ENCODE results near the gene FBXW8.

The FBXW8 gene

DNA sequence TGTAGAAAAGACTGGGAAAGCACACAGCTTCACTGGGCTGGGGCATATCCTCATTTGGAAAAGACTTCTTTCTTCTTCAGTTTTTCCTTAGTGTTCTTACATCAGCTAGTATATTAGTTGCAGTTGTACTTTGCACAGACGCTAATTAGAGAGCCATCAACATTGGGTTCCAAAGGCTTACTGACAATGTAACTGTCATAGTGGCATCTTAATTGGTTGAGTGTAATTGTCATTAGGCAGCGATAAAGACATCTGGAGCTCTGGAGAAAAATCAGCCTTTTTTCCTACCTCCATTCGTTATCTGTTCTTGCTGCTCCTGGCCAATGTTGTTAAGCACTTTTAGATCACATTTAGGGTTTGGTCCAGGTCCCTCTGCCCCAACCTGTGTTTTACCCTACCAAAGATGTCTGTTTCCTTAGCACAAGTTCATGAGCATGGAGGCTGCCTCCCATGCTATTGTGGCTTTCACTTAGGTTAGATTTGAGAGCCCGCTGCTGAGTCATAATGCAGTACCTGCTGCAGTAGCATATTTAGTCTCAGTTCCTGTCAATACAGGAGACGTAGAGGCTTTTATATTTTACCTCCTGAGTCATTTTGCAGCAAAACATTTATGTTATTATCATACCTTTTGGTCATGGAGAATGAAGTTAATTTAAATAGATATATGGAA is 49.2 kb downstream of the FBXW8 start:
- DNase-seq = peak in 1 of 4 experiments; percentile 1

DNA sequence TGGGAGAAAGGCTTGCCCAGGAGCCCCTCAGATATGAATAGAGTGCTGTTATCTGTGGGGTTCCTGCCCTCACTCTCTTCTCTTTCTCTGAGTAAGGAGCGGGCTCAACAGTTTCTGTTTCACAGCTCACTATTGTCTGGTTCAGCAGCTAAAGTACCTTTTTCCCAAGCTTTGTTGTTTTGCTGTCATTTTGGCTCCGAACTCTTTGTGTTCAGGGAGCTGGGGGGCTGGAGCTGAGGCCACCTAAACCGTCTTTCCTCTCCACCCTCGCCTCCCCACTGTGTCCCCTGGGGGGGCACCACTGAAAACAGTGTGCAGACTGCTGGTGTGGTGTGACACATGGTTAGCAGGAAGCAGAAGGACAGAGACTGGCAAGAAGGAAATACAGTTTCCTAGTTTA is 51.4 kb downstream of the FBXW8 start:
- DNase-seq = no peak

DNA sequence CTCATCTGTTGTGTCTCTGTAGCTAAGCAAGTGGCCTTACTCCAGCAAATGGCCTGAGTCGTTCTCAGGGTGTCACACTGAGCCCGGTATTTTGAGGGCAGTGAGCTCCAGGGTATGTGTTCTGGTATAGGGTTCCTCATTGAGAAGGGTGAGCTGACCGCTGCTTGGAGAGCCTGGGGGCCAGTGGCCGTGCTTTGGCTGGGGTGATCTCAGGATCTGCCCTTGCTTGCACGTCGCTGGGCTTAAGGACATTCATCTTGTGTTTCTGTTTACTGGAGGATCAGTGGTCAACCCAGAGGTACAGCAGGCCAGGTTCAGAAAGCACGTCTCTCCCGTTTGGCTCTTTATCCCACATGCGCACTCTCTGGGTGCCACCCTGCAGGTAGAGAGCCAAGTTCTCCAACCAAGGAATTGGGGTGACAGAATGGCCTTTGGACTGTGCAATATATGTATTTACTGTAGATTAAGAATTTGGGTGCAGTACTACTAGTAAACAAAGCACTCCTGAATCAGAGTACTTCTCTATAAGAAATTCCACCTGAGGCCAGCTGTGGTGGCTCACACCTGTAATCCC is 52.1 kb downstream of the FBXW8 start:
- no peak for DNase-seq

DNA sequence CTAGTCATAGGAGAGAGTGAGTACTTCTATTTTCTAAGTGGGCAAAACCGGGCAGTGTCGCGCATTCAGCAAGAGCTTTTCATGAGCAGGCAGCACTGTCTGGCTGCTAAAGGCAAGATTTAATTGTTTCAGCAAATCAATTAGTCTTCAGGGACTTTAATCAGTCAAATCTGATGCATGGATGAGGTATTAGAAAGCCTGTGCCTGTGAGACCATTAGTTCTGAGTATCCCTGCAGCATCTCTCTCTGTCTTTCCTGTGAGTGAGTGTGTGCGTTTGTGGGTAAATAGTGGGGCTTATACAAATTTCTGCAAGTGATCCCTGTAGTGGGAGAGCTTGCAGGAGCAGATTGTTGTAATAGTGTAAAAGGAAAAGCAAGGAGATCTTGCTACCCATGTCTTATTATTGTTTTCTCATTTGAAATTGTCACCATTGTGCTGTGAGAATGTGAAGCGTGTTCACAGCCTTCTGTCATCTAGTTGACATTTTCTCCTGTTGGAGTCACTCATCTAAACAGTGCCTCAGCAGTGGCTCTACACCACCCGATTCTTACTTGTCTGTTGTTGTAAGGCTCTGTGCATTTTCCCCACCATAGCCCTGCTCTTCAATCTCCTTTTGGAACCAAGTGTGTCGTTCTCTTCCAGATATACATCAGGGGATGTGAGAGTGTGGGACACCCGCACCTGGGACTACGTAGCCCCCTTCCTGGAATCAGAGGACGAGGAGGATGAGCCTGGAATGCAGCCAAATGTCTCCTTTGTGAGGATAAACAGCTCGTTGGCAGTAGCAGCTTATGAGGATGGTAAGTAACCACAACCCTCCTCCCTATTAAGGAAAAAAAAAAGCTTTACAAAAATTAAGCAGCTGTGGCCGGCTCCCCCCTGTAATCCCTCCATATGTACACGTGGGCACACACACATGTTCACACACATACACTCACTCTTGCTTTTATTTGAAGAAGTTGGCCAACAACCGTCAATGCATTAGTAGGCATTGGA is 53.6 kb downstream of the FBXW8 start:
- DNase-seq = no peak

- DNase-seq = no peak
Observed at GRCh38 chr12:116968986-116969385, 58.2 kb downstream of the FBXW8 start.

DNA sequence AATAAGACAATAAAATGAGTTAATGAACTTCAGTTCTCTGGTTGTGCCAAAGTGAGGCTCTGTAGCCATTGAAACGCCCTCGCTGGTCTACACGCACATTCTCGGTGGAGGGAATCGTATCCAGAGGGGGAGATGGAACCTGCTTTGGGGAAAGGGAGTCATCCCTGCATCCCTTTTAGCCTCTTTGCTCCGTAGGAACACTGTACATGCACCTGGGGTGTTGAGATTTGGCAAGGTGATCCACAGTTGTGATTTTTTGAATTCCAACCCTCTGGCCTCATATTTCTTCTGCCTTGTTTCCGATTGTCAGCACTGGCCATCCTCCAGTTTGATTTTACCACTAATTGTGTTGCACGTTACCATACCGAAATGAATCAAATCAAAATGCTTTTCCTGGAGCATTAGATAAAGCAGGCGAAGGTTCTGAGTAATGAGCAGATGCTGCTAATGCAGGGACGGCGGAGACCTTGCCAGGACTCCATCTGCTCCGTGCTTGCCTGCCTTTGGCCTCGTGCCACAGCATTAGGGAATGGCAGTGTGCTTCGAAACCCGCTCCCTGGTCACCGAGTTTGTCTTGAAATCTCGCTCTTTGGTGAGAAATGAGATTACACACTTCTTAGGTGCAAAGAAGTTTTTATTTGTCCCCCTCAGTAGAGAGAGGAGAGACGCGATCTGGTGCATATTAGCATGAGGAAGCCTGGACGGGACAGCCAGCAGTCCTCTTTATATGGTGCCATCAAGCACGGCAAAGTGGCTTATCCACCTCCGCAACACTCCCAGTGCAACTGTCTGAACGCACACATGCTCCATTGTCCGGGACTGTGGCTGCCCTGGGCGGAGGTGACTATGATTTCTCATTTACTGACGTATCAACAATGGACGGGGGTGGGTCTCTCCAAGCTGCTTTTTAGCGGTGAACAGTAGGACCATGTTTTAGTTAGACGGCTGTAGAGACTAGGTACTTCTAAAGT is 59.1 kb downstream of the FBXW8 start:
- no peak for DNase-seq

GRCh38 chr12:116971222-116971621 is 60.5 kb downstream of the FBXW8 start:
- DNase-seq = no peak

DNA sequence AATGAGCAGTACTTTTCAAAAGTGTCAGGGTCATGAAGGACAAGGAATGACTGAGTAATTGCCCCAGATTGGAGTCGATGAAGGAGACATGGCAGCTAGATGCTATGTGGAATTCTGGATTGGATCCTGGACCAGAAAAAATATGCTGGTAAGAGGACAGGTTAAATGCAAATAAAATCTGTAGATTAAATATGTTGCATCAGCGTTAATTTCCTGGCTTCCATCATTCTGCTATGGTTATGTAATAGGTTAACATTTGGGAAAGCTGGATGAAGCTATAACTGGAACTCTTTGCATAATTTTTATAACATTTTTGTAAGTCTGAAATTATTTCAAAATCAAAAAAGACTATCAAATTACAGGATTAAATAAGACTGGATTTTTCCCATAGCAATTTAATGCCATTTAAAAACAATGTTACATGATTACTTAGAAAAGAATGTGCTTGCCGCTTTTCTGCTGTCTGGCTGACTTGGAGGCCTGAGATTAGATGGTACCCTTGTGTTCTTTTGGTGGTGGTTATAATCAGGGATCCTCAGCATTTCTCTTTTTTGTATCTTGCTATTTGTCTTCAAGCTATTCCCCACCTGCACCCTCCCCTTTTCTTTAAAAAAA is 65.1 kb downstream of the FBXW8 start:
- no peak for DNase-seq

GRCh38 chr12:116977465-116978380 is 67.0 kb downstream of the FBXW8 start:
- no peak for DNase-seq

DNA sequence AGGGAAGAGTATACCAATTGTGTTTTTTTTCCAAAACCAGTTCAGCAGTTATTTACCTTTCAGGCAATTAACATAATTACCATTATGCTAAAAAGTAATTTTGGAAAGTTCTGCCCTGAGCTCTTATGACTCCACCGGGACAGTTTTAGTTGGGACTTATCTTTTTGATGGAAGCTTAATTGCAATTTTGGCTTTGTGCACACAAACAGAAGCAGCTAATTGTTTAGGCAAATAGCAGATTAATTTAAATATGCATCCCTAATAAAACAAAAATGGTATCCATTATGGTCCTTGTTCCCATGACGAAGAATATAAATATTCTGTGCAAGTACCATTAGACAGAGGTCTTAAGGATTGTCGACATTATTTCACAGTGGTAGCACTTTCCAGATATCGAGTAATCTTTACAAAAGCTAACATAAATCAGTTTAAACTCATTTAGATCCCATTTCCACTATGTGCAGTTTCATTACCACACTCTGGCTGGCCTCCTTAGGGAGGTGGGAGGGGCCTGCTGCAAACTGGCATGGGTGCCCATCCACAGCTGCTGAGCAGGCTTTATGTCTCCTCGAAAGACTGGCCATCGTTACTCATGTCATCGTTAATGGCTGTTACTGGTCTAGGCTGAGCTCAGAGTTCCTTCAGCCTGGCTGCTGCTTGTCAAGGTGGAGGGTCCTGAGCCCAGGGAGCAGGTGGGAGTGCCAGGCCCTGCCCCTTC is 68.2 kb downstream of the FBXW8 start:
- no peak for DNase-seq

DNA sequence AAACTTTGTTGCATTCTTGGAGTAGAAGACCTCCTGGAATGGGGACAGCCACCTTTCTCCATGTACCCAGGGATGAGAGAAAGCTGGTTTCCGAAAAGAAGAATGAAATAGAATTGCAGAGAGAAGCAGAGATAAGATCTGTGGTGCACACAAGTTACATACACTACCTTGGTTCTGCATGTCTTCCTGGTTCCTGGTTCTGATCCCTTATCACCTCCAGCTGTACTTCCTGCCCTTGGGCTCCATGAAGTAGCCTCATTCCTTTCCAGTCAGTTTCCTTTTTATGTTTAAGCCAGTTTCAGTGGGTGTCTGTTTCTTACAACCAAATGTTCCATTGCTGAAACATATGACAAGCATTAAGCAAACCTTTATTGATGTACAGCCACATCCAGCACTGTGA is 69.3 kb downstream of the FBXW8 start:
- DNase-seq = no peak

GRCh38 chr12:116982791-116983411 is 72.2 kb downstream of the FBXW8 start:
- DNase-seq = no peak

DNA sequence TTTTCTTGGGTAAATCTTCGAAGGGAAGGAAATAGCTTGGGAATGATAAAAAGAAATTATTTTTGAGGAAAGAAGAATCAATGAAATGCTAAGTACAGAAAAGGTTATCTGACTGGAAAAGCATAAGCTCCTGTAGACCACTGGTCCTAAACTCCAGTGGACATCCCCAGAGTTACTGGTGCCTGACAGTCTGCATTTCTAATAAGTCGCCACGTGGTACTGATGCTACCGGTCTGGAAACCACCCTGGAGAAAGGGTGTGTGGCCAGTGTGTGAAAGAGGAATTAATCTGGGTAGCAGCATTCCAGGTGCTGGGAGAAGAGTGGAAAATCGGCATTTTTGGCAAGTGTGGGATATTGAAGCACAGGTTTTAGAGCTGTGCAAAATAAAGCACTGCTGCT is 73.3 kb downstream of the FBXW8 start:
- DNase-seq = no peak

DNA sequence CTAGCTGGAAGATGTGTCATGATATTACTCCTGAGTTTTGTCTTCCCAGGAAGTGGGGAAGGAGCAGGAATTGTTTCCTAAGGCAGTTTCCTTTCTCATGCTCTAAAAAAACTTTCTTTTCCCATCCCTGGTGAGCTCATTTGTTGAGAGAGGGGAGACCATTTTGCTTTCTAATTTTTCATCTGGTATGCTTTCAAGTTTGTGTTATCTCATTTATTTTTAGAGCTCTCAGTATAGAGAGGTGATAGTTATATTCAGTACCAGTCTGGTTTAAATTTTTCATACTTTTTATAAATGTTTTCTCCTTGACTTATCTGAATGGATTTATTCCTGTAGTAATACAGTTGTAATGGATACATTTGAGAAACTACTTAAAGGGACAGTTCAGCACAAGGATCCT is 79.6 kb downstream of the FBXW8 start:
- DNase-seq = no peak

DNA sequence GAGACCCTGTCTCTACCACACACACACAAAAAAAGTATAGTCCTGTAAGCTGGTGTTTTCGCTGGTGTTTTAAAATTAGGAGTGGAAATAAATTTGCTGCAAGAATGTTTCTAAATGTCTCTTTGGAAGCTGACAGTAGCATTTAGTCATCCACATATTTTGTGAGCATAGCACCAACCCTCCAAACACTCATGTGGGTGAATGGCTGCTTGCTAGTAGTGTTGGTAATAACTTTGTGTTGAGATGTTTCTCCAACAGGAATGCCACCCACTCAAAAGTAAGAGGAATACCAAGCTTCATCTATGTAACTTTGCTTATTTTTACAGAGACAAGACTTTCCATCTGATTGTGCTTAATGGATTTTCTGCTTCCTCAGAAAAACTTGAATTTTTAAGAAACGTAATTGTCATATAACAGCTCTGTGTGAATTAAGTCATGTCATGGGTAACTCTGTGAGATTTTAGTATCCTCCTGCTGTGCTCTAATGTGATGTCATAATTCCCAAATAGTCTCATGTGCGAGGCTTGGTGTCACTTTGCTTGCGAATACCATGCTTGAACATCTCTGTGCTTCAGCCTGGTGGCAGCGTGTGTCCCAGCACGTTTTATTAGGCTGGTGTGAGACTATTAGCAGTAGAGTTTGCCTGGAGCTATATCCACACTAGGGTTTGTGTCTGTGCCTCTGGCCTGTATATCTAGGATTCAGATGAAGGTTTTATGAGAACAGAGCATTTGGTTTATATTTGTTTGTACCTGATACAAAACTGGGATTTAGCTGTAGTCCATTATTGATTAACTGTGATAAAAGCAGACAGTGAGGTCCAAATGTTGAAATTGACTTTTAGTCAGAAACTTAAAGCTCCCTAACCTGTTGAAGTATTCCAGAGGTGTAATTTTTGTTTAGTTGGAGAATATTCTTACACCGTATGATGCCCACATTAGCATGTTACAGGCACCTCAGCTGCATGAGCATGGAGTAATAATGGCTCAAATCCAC is 80.5 kb downstream of the FBXW8 start:
- DNase-seq = no peak

DNA sequence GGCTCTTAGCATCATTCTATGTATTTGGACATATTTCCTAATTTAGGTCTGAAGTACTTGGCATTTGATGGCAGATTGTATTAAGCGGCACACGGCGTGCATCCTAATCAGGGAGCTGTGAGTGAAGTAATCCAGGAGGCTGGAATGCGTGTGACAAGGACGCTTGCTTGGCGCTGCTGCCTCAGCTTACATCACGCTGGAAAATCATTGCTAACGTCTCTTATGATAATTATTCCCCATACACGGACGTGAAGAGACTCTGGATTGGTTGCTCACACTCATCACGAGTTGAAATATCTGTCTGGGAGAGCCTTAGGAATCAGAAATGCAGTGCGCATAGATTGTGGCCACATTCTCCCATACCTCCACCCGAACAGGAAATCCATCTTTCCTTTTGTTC is 85.3 kb downstream of the FBXW8 start:
- DNase-seq = no peak

DNA sequence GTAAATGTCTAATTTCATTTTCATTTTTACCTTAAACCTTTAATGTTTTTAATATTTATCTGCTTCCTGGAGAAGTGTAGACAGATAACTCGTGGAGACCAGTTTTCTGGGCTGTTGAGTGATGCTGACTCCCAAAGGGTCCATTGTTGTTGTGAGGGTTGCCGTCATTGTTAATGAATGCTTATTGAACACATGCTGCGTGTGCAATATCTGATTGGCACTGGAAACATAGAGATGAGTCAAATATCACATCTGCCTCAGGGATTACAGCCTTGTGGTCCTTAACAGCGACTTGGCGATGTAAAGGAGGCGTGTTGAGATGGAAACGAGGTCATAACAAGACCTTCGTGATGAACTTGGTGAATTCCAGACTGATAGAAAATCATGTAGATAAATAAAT is 85.9 kb downstream of the FBXW8 start:
- DNase-seq = no peak

GRCh38 chr12:116999066-116999465 is 88.3 kb downstream of the FBXW8 start:
- no peak for DNase-seq

DNA sequence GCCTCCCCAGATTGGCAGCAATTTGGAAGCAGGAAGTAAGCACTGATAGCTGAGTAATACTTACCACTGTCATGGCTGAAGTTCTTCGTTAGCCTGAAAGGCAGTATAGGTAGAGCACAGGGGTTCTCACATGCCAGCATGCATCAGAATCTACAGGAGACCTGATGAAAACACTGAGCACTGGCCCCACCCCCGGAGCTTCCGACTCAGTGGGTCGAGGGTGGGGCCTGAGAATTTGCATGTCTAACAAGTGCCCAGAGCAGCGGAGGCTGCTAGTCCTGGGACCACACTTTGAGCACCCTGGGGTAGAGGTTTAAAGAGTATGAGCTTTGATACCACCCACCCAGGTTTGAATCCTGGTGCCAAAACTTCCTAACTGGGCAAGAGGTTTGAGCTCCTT is 89.6 kb downstream of the FBXW8 start:
- no peak for DNase-seq

All from activated CD4-positive, CD25-positive, alpha-beta regulatory T cell (primary cell).